ENCODE data around the gene TMEM89. TPM values are rescaled to one million over a fixed set of nuclear protein-coding genes. Genes with fewer than 3 reads are reported as not detected.

TMEM89 gene
- polyA plus RNA-seq, 2 of the 4 experiments (the other 2 are of a cell fraction), result not detected

DNA sequence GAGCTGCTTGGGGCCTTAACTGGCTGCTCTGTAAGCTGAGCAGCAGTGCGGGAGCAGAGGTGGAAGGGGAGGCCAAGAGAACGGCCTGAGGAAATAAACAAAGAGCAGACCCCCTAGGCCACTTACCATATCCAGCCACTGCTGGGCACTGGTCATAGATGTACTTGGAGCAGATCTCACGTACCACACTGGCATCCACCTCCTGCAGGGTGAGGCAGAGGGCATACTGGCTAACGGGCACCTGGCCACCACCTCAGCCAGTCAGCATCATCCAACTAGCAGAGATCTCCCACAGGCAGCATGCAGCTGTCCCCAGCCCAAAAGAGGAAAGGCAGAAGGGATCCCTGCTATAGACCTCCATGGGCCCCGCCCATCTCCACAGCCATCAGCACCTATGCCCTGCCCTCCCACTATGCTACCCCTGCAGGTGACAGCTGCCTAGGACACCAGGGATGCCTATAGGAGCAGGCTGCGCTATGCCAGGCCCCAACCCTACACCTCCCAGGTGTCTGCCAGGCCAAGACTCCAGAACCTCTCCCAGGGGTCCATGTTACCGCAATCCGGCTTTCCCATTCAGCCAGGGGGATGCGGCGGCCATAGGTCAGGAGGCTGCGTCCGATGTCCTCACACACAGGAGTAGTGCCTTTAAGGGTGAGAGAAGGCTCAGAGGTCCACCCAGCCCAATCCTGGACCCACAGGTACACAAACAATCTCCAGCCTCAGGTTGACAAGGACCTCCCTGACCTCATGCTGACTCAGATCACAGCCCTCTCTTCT lies 21.9 kb downstream of the TMEM89 start:
- no peaks in the 10 kb centered on the region for H3K9me3 ChIP-seq
- TF ChIP-seq KDM5A (IDR thresholded peaks at IDR 0.05) (no peak), ZFP36 (IDR thresholded peaks at IDR 0.05; ENCODE audit: borderline replicate concordance, partially characterized antibody) (no peak), EHMT2 (IDR thresholded peaks at IDR 0.05; ENCODE audit: low read depth) (no peak), ZSCAN20 (CRISPR knock-in tag; IDR thresholded peaks at IDR 0.05) (no peak), RNF2 (IDR thresholded peaks at IDR 0.05; ENCODE audit: borderline replicate concordance, low read depth) (no peak), TFCP2L1 (CRISPR knock-in tag; IDR thresholded peaks at IDR 0.05) (no peak), CHD4 (IDR thresholded peaks at IDR 0.05; ENCODE audit: borderline replicate concordance) (no peak), SREBF2 (IDR thresholded peaks at IDR 0.05) (no peak), POLR2AphosphoS2 (conservative IDR thresholded peaks at IDR 0.05; ENCODE audit: low read length) (no peak), RCOR1 (IDR thresholded peaks at IDR 0.05; ENCODE audit: low read depth, low read length) (no peak), CBX2 (IDR thresholded peaks at IDR 0.05; ENCODE audit: borderline replicate concordance, low read depth) (no peak), FOSL2 (IDR thresholded peaks at IDR 0.05) (no peak), FOSL2 (CRISPR knock-in tag; IDR thresholded peaks at IDR 0.05) (no peak), ESRRA (IDR thresholded peaks at IDR 0.05; ENCODE audit: borderline replicate concordance, low read length) (no peak), RARB (CRISPR knock-in tag; IDR thresholded peaks at IDR 0.05) (no peak), EHF (CRISPR knock-in tag; IDR thresholded peaks at IDR 0.05) (no peak)
- TF ChIP-seq, protein P1, sequence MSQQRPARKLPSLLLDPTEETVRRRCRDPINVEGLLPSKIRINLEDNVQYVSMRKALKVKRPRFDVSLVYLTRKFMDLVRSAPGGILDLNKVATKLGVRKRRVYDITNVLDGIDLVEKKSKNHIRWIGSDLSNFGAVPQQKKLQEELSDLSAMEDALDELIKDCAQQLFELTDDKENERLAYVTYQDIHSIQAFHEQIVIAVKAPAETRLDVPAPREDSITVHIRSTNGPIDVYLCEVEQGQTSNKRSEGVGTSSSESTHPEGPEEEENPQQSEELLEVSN (IDR thresholded peaks at IDR 0.05; ENCODE audit: borderline replicate concordance, low read depth), result no peak
- TF ChIP-seq, protein P2, sequence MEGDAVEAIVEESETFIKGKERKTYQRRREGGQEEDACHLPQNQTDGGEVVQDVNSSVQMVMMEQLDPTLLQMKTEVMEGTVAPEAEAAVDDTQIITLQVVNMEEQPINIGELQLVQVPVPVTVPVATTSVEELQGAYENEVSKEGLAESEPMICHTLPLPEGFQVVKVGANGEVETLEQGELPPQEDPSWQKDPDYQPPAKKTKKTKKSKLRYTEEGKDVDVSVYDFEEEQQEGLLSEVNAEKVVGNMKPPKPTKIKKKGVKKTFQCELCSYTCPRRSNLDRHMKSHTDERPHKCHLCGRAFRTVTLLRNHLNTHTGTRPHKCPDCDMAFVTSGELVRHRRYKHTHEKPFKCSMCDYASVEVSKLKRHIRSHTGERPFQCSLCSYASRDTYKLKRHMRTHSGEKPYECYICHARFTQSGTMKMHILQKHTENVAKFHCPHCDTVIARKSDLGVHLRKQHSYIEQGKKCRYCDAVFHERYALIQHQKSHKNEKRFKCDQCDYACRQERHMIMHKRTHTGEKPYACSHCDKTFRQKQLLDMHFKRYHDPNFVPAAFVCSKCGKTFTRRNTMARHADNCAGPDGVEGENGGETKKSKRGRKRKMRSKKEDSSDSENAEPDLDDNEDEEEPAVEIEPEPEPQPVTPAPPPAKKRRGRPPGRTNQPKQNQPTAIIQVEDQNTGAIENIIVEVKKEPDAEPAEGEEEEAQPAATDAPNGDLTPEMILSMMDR (IDR thresholded peaks at IDR 0.05), result no peak
- TF ChIP-seq, protein P3, sequence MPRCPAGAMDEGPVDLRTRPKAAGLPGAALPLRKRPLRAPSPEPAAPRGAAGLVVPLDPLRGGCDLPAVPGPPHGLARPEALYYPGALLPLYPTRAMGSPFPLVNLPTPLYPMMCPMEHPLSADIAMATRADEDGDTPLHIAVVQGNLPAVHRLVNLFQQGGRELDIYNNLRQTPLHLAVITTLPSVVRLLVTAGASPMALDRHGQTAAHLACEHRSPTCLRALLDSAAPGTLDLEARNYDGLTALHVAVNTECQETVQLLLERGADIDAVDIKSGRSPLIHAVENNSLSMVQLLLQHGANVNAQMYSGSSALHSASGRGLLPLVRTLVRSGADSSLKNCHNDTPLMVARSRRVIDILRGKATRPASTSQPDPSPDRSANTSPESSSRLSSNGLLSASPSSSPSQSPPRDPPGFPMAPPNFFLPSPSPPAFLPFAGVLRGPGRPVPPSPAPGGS (IDR thresholded peaks at IDR 0.05), result no peak
- H3K4me2 ChIP-seq, result peak overlapping the region; percentile 96
- POLR2A ChIA-PET, result no interaction called here
- H3K4me3 ChIP-seq, result no peak overlapping the region
- FAIRE-seq (no peak), DNase-seq (ENCODE audit: low read depth in 1 of 2, low spot score in 1 of 2) (no peak), ATAC-seq (no peak)
- H3K27ac ChIP-seq, result peak overlapping the region; percentile 99 to 100
- peaks cover 45% of the 10 kb centered on the region for H3K4me1 ChIP-seq
- WGBS (ENCODE audit: missing lambda C conversion rate), result 98% methylated on average over 8 of the region's 12 CpGs
- CTCF ChIA-PET, result interaction anchor here (1.0 to 4.6 kb wide), 3 partner anchors 12 to 35 kb away, joined by 5 to 19 read pairs (median 5); partner anchors contain the start of gene SLC26A6

DNA sequence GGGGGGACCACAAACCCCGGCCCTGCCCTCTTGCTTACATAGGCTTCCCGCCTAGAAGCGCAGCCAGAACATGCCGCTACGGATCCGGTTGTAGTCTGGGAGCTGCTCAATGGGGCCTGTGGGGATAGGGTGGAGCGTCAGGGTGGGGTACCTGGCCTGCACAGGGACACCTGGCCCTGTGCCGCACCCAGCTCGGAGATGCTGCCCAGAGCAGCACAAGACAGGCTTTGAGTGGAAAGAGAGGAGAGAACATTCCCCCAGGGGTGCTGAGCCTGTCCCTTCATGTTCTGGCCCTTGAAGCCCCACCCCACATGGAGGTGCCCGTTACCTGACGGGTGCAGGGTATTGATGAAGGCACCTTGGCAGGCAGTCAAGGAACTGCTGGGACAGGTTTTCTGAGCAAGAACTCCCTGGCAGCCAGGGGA lies 22.5 kb downstream of the TMEM89 start:
- DNase-seq (ENCODE audit: low read depth in 1 of 2, low spot score in 1 of 2), result no peak
- no peak for ATAC-seq
- WGBS (ENCODE audit: missing lambda C conversion rate), result 80% methylated on average over 8 of the region's 11 CpGs
- Histone ChIP-seq H3K4me1 (peaks cover 45% of the 10 kb centered on the region), H3K27ac (peak overlapping the region; percentile 99 to 100), H3K4me2 (peak overlapping the region; percentile 96), H3K4me3 (0 out of 3 replicates have a peak overlapping the region, but pooled peaks have one; percentile 8), H3K9me3 (no peaks in the 10 kb centered on the region)
- no peak for FAIRE-seq
- ChIA-PET CTCF (interaction anchor here (0.6 to 4.6 kb wide), 6 partner anchors 13 to 63 kb away, joined by 3 to 19 read pairs (median 6); partner anchors contain the start of genes CELSR3 and SLC26A6), POLR2A (interaction anchor here (0.5 kb wide), 1 partner anchor 108 kb away, joined by 3 read pairs; no protein-coding TSS in a partner anchor)
- TF ChIP-seq, protein P4, sequence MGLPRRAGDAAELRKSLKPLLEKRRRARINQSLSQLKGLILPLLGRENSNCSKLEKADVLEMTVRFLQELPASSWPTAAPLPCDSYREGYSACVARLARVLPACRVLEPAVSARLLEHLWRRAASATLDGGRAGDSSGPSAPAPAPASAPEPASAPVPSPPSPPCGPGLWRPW (IDR thresholded peaks at IDR 0.05), result no peak
- no peak for TF ChIP-seq SMC3 (IDR thresholded peaks at IDR 0.05)
- TF ChIP-seq NPAS2 (CRISPR knock-in tag; IDR thresholded peaks at IDR 0.05; ENCODE audit: borderline replicate concordance), result no peak
- no peak for TF ChIP-seq RCOR1 (IDR thresholded peaks at IDR 0.05; ENCODE audit: low read depth, low read length)
- TF ChIP-seq, protein P5, sequence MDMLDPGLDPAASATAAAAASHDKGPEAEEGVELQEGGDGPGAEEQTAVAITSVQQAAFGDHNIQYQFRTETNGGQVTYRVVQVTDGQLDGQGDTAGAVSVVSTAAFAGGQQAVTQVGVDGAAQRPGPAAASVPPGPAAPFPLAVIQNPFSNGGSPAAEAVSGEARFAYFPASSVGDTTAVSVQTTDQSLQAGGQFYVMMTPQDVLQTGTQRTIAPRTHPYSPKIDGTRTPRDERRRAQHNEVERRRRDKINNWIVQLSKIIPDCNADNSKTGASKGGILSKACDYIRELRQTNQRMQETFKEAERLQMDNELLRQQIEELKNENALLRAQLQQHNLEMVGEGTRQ (IDR thresholded peaks at IDR 0.05), result no peak
- TF ChIP-seq PHF8 (IDR thresholded peaks at IDR 0.05; ENCODE audit: borderline replicate concordance, low read depth), result no peak
- no peak for TF ChIP-seq JUNB (IDR thresholded peaks at IDR 0.05)
- TF ChIP-seq SREBF2 (IDR thresholded peaks at IDR 0.05), result no peak
- no peak for TF ChIP-seq BHLHE40 (IDR thresholded peaks at IDR 0.05; ENCODE audit: low read depth, low read length)
- TF ChIP-seq GATA3 (IDR thresholded peaks at IDR 0.05; ENCODE audit: borderline replicate concordance), result no peak
- no peak for TF ChIP-seq HOXB13 (CRISPR knock-in tag; IDR thresholded peaks at IDR 0.05; ENCODE audit: low read depth)
- TF ChIP-seq, protein P6, sequence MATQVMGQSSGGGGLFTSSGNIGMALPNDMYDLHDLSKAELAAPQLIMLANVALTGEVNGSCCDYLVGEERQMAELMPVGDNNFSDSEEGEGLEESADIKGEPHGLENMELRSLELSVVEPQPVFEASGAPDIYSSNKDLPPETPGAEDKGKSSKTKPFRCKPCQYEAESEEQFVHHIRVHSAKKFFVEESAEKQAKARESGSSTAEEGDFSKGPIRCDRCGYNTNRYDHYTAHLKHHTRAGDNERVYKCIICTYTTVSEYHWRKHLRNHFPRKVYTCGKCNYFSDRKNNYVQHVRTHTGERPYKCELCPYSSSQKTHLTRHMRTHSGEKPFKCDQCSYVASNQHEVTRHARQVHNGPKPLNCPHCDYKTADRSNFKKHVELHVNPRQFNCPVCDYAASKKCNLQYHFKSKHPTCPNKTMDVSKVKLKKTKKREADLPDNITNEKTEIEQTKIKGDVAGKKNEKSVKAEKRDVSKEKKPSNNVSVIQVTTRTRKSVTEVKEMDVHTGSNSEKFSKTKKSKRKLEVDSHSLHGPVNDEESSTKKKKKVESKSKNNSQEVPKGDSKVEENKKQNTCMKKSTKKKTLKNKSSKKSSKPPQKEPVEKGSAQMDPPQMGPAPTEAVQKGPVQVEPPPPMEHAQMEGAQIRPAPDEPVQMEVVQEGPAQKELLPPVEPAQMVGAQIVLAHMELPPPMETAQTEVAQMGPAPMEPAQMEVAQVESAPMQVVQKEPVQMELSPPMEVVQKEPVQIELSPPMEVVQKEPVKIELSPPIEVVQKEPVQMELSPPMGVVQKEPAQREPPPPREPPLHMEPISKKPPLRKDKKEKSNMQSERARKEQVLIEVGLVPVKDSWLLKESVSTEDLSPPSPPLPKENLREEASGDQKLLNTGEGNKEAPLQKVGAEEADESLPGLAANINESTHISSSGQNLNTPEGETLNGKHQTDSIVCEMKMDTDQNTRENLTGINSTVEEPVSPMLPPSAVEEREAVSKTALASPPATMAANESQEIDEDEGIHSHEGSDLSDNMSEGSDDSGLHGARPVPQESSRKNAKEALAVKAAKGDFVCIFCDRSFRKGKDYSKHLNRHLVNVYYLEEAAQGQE (IDR thresholded peaks at IDR 0.05), result no peak
